Spleen (tissue), 11 donors: ENCODE measurements around the gene VPS37B. TPM values are rescaled to one million over a fixed set of nuclear protein-coding genes. Genes with fewer than 3 reads are reported as not detected.

Source experiments
- DNase-seq: peaks from one replicate; pipeline ENCODE4 v3.0.0-alpha.2; 2020
- H3K27ac ChIP-seq, 8 donors: fragments of 200-600 bp; sonication (generic) in 7 of 8; 1 replicate in 4 of 8; 2 replicates in 4 of 8; pipeline versions ENCODE4 v1.5.0 to v1.8.0; 2016 to 2021; ENCODE audit warnings: inconsistent platforms in 4 of 8, mild to moderate bottlenecking in 4 of 8, moderate library complexity in 1 of 8
- H3K27me3 ChIP-seq, 7 donors: fragments of 200-600 bp; sonication (generic) in 6 of 7; replicated peaks in 1 of 7; 1 replicate in 4 of 7; 2 replicates in 3 of 7; pipeline versions ENCODE4 v1.5.0 to v1.8.0; 2016 to 2021; ENCODE audit warnings: inconsistent platforms in 3 of 7, mild to moderate bottlenecking in 1 of 7
- H3K36me3 ChIP-seq, 6 donors: fragments of 200-600 bp; sonication (generic) in 5 of 6; 1 replicate in 4 of 6; 2 replicates in 2 of 6; pipeline versions ENCODE4 v1.5.0 to v1.8.0; 2016 to 2021; ENCODE audit warnings: inconsistent platforms in 2 of 6
- H3K4me1 ChIP-seq, 6 donors: fragments of 200-600 bp; sonication (generic) in 5 of 6; 1 replicate in 3 of 6; 2 replicates in 3 of 6; pipeline versions ENCODE4 v1.5.0 to v1.8.0; 2016 to 2021; ENCODE audit warnings: inconsistent platforms in 3 of 6
- H3K4me3 ChIP-seq, 8 donors: fragments of 200-600 bp; sonication (generic) in 7 of 8; 1 replicate in 4 of 8; 2 replicates in 4 of 8; pipeline versions ENCODE4 v1.5.0 to v1.8.0; 2016 to 2021; ENCODE audit warnings: inconsistent platforms in 4 of 8, mild to moderate bottlenecking in 4 of 8, moderate library complexity in 2 of 8
- H3K9me3 ChIP-seq, 8 donors: fragments of 200-600 bp; sonication (generic) in 7 of 8; 1 replicate in 4 of 8; 2 replicates in 4 of 8; pipeline versions ENCODE4 v1.5.0 to v1.8.0; 2016 to 2021; ENCODE audit warnings: inconsistent platforms in 4 of 8
- POLR2A ChIP-seq, 3 donors: fragments of 450-650 bp; IDR thresholded peaks; one replicate each; pipeline ENCODE4 v1.5.1; 2017; ENCODE audit warnings: antibody characterized with exemption in 3 of 3, mild to moderate bottlenecking in 1 of 3
- POLR2AphosphoS5 ChIP-seq, 3 donors: sonication (generic); formaldehyde crosslinking; IDR thresholded peaks; one replicate each; pipeline ENCODE4 v1.5.1; 2017; ENCODE audit warnings: antibody characterized with exemption in 3 of 3
- WGBS, 5 donors: extraction: QIAGEN DNeasy Blood & Tissue Kit in 3 of 5; methylation state at CpG; one replicate each; pipeline versions ENCODE4 v1.1.5 to v1.1.7; 2013 to 2018; 5-methylcytosine and 5-hydroxymethylcytosine counted together
- intact Hi-C: fragments of 100-400 bp; cut with DNase I; formaldehyde crosslinking; loops from one replicate; pipeline ENCODE4 v1.15.0; 2023; ENCODE audit warnings: low total_unique reads
- polyA plus RNA-seq, 3 donors: library from polyadenylated mRNA; stranded (reverse); fragments of 200-250 nt; gene quantifications; one replicate each; pipeline ENCODE4 v1.2.1, GENCODE V29; 2013
- total RNA-seq, 7 donors: library from RNA; depleted of rRNA in 3 of 7; stranded (reverse); fragments of >200 nt in 3 of 7; fragmentation: NEBNext Ultra II Directional in 4 of 7; extraction: Animal tissue kit (Norgen Biotek cat#: 25700) in 4 of 7; gene quantifications; one replicate each; pipeline versions ENCODE4 v1.1.0 to v1.2.1, GENCODE V29; 2016 to 2021
- TF ChIP-seq, protein P1 (sequence below), 11 experiments: fragments of 200-600 bp in 7 of 11; fragments of 450-650 bp in 4 of 11; sonication (generic) in 4 of 11; IDR thresholded peaks in 8 of 11; conservative IDR thresholded peaks in 3 of 11; 1 replicate in 7 of 11; 2 replicates in 4 of 11; pipeline versions ENCODE4 v1.4.0 to v1.8.0; 2016 to 2021; ENCODE audit warnings: antibody characterized with exemption in 11 of 11, inconsistent platforms in 4 of 11, mild to moderate bottlenecking in 1 of 11
- donor health status: healthy with polysubstance abuse.
- donor health status: DM: no; HTN: no; CAD: no; lungs with moderate emphysema.
- donor health status: DM: no; HTN: no; CAD: no.
- donor health status: Bipolar disorder and iron deficiency.
- donor health status: healthy.
- donor health status: DM: no; HTN: no; CAD: no.
- donor health status: DM: yes; HTN: yes; CAD: no.

VPS37B gene
- total and polyA plus RNA-seq, 10 donors, result 24.8 to 67.5 (median 47.3) TPM

DNA sequence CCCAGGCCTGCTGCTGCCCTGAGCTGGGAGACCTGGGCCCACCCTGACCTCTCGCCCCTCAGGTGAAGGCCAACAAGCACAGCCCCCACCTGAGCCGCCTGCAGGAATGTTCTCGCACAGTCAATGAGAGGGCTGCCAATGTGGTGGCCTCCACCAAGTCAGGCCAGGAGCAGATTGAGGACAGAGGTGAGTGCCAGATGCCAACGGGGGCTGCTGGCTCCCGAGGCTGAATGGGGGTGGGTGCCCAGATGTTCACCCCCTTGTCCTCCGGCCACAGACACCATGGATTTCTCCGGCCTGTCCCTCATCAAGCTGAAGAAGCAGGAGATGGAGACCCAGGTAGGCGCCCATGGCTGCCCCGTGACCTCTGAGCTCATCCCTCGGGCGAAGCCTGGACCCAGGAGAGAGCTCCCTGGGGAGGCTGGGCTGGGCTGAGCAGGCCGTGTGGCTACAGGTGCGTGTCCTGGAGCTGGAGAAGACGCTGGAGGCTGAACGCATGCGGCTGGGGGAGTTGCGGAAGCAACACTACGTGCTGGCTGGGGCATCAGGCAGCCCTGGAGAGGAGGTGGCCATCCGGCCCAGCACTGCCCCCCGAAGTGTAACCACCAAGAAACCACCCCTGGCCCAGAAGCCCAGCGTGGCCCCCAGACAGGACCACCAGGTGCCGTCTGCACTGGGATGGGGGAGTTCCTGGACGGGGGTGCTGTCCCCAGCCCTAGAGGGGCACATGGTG lies 34.9 kb downstream of the VPS37B start:
- peaks cover 16 to 62% (median 38%) of the 10 kb centered on the region in 6 donors for H3K4me1 ChIP-seq
- 80 to 92% (median 84%) methylated on average over 11 to 23 of the region's 23 CpGs for WGBS, 5 donors
- TF ChIP-seq POLR2A (IDR thresholded peaks at IDR 0.05), result no peak
- TF ChIP-seq, protein P1, sequence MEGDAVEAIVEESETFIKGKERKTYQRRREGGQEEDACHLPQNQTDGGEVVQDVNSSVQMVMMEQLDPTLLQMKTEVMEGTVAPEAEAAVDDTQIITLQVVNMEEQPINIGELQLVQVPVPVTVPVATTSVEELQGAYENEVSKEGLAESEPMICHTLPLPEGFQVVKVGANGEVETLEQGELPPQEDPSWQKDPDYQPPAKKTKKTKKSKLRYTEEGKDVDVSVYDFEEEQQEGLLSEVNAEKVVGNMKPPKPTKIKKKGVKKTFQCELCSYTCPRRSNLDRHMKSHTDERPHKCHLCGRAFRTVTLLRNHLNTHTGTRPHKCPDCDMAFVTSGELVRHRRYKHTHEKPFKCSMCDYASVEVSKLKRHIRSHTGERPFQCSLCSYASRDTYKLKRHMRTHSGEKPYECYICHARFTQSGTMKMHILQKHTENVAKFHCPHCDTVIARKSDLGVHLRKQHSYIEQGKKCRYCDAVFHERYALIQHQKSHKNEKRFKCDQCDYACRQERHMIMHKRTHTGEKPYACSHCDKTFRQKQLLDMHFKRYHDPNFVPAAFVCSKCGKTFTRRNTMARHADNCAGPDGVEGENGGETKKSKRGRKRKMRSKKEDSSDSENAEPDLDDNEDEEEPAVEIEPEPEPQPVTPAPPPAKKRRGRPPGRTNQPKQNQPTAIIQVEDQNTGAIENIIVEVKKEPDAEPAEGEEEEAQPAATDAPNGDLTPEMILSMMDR (IDR thresholded peaks at IDR 0.05 in 8 of 11, conservative IDR thresholded peaks at IDR 0.05 in 3 of 11), result no peak
- peak in 2 of 3 donors; percentile 43 to 70 for TF ChIP-seq POLR2AphosphoS5 (IDR thresholded peaks at IDR 0.05)
- H3K27ac ChIP-seq, result peak overlapping the region in 5 of 8 donors; percentile 15 to 74 (median 48)
- H3K4me3 ChIP-seq, result no peak overlapping the region
- H3K9me3 ChIP-seq, result no peaks in the 10 kb centered on the region
- peak; percentile 83 for DNase-seq
- intact Hi-C loops, result loop anchor here (2.0 kb wide), 1 partner anchor 92 kb away; no protein-coding TSS in a partner anchor
- peaks cover 0 to 95% (median 43%) of the 10 kb centered on the region in 6 donors for H3K36me3 ChIP-seq
- H3K27me3 ChIP-seq, result no peaks in the 10 kb centered on the region

DNA sequence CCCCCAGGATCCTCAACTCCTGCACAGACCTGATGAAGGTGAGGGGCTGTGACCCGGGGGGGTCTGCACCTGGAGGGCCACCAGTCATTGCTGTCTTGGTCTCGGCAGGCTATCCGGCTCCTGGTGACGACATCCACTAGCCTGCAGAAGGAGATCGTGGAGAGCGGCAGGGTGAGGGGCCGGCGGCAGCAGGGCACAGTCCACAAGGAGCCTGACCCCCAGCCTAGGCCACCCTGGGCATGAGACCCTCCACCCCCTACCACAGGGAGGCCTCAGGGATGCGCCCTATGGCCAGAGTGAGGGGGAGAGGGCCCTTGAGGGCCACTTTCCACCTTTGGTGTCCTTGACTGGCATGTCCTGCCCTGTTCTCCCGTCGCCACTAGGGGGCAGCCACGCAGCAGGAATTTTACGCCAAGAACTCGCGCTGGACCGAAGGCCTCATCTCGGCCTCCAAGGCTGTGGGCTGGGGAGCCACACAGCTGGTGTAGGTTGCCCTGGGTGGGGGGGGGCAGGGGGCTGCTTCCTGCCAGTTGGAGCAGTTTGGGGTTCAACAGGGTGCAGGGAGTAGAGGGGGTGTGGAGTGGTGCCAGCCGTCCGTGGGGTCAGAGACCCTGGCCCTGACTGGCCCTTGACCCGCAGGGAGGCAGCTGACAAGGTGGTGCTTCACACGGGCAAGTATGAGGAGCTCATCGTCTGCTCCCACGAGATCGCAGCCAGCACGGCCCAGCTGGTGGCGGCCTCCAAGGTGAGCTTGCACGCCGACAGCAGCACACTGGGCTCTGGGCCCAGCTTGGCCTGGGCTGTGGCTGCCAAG lies 35.7 kb downstream of the VPS37B start:
- peak; percentile 69 to 76 (median 71) for TF ChIP-seq POLR2AphosphoS5 (IDR thresholded peaks at IDR 0.05)
- TF ChIP-seq, protein P1 (IDR thresholded peaks at IDR 0.05 in 8 of 11, conservative IDR thresholded peaks at IDR 0.05 in 3 of 11), result peak; percentile 87 to 97 (median 94)
- no peak for TF ChIP-seq POLR2A (IDR thresholded peaks at IDR 0.05)
- H3K27me3 ChIP-seq, result no peaks in the 10 kb centered on the region
- peak overlapping the region in 4 of 8 donors; percentile 29 to 74 (median 46) for H3K27ac ChIP-seq
- DNase-seq, result peak; percentile 96
- H3K4me1 ChIP-seq, result peaks cover 16 to 54% (median 35%) of the 10 kb centered on the region in 6 donors
- peaks cover 0 to 95% (median 40%) of the 10 kb centered on the region in 6 donors for H3K36me3 ChIP-seq
- intact Hi-C loops, result loop anchor here (2.0 kb wide), 1 partner anchor 93 kb away; no protein-coding TSS in a partner anchor
- no peaks in the 10 kb centered on the region for H3K9me3 ChIP-seq
- H3K4me3 ChIP-seq, result no peak overlapping the region
- WGBS, 5 donors, result 36 to 63% (median 45%) methylated on average over 15 to 28 of the region's 28 CpGs

DNA sequence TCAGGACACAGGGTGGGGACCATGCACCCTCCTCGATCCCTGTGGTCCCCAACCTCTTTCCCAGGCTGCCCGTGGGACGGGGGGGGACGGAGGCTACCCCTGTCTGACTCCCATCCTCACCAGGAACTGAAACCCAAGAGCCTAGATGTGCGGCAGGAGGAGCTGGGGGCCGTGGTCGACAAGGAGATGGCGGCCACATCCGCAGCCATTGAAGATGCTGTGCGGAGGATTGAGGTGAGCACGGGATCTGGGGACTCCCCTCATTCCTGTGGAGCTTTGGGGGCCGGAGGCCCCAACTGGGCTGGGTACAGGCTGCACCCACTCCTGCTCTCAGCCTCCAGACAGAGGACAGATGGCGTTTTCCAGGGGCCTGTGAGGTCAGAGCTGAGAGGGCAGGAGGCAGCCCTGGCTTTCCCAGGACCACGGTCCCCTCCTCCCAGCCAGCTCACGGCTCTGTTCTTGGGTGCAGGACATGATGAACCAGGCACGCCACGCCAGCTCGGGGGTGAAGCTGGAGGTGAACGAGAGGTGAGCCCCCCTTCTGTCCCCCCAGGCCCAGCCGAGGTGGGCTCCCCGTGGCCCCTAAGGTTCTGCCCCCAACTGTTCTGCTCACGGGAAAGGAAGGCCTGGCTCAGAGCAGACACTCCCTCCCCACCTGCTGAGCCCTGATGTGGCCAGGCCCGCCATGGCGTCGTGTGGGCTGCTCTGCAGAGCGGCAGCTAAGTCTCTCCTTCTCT lies 36.5 kb downstream of the VPS37B start:
- intact Hi-C loops, result loop anchor here (2.0 to 10.0 kb wide), 2 partner anchors 93 to 375 kb away; partner anchors contain the start of genes MPHOSPH9 and MTRFR
- no peak for DNase-seq
- Histone ChIP-seq H3K9me3 (no peaks in the 10 kb centered on the region), H3K27me3 (no peaks in the 10 kb centered on the region), H3K4me3 (no peak overlapping the region), H3K36me3 (peaks cover 0 to 95% (median 38%) of the 10 kb centered on the region in 6 donors), H3K4me1 (peaks cover 16 to 47% (median 34%) of the 10 kb centered on the region in 6 donors), H3K27ac (peak overlapping the region in 1 of 8 donors; percentile 74)
- TF ChIP-seq POLR2AphosphoS5 (IDR thresholded peaks at IDR 0.05), result peak in 1 of 3 donors; percentile 17
- TF ChIP-seq, protein P1 (IDR thresholded peaks at IDR 0.05 in 8 of 11, conservative IDR thresholded peaks at IDR 0.05 in 3 of 11), result no peak
- WGBS, 5 donors, result 73 to 89% (median 85%) methylated on average over 24 to 26 of the region's 26 CpGs
